Measurements from ENCODE around the gene CEP164.
"Not testable (repeated sequence)": the region's sequence is repeated elsewhere in the genome, so short reads cannot be mapped to it uniquely, and the experiment has no call there.

CEP164 gene

GRCh38 chr11:117443266-117444186, 115.9 kb downstream of the CEP164 start:
- DNase-seq = peak; percentile 32

GRCh38 chr11:117444256-117444655, 116.6 kb downstream of the CEP164 start:
- no peak for DNase-seq

- no peak for DNase-seq
Observed at GRCh38 chr11:117444711-117445658, 117.3 kb downstream of the CEP164 start.

- no peak for DNase-seq
Observed at GRCh38 chr11:117449111-117449693, 121.5 kb downstream of the CEP164 start.

- DNase-seq = no peak
Observed at GRCh38 chr11:117453886-117454563, 126.4 kb downstream of the CEP164 start.

GRCh38 chr11:117454564-117454917, 126.9 kb downstream of the CEP164 start:
- no peak for DNase-seq

GRCh38 chr11:117456027-117456720, 128.5 kb downstream of the CEP164 start:
- DNase-seq = no peak

- DNase-seq = not testable (repeated sequence)
Observed at GRCh38 chr11:117456721-117457029, 129.0 kb downstream of the CEP164 start.

GRCh38 chr11:117457031-117457785, 129.6 kb downstream of the CEP164 start:
- DNase-seq = peak; percentile 82

GRCh38 chr11:117457835-117458234, 130.2 kb downstream of the CEP164 start:
- DNase-seq = no peak

GRCh38 chr11:117458275-117459122, 130.8 kb downstream of the CEP164 start:
- DNase-seq = peak; percentile 27

- DNase-seq = no peak
Observed at GRCh38 chr11:117459123-117459978, 131.7 kb downstream of the CEP164 start.

- DNase-seq = no peak
Observed at GRCh38 chr11:117459979-117460300, 132.3 kb downstream of the CEP164 start.

- DNase-seq = no peak
Observed at GRCh38 chr11:117461396-117462182, 133.9 kb downstream of the CEP164 start.

- peak; percentile 63 for DNase-seq
Observed at GRCh38 chr11:117462183-117462863, 134.7 kb downstream of the CEP164 start.

- no peak for DNase-seq
Observed at GRCh38 chr11:117462864-117463247, 135.2 kb downstream of the CEP164 start.
